Hepatocyte (in vitro differentiated cells): ENCODE data around the gene GULP1. TPM values are rescaled to one million over a fixed set of nuclear protein-coding genes. Genes with fewer than 3 reads are reported as not detected.

Experiments
- DNase-seq: peaks from one replicate; pipeline ENCODE4 v3.0.0-alpha.2; 2016; ENCODE audit warnings: low spot score
- H2AFZ ChIP-seq: fragments of 200-600 bp; sonication (generic); 2 replicates; pipeline ENCODE4 v1.6.0; 2016; ENCODE audit warnings: antibody characterized with exemption, mild to moderate bottlenecking
- H3K27ac ChIP-seq: fragments of 200-600 bp; sonication (generic); 2 replicates; pipeline ENCODE4 v1.5.1; 2016; ENCODE audit warnings: mild to moderate bottlenecking
- H3K27me3 ChIP-seq: fragments of 200-600 bp; sonication (generic); 2 replicates; pipeline ENCODE4 v1.6.1; 2016
- H3K36me3 ChIP-seq: fragments of 200-600 bp; sonication (generic); replicated peaks from 2 replicates; pipeline ENCODE4 v1.5.1; 2016; ENCODE audit warnings: low read depth; ENCODE audit not compliant: insufficient read depth
- H3K4me1 ChIP-seq: fragments of 200-600 bp; sonication (generic); 2 replicates; pipeline ENCODE4 v1.5.1; 2016; ENCODE audit warnings: mild to moderate bottlenecking, moderate library complexity; ENCODE audit not compliant: insufficient read depth
- H3K4me2 ChIP-seq: fragments of 200-600 bp; sonication (generic); 2 replicates; pipeline ENCODE4 v1.6.0; 2016
- H3K4me3 ChIP-seq: fragments of 200-600 bp; sonication (generic); 2 replicates; pipeline ENCODE4 v1.5.1; 2016; ENCODE audit warnings: mild to moderate bottlenecking
- H3K79me2 ChIP-seq: fragments of 200-600 bp; sonication (generic); 2 replicates; pipeline ENCODE4 v1.6.0; 2017; ENCODE audit warnings: mild to moderate bottlenecking
- H3K9me2 ChIP-seq: fragments of 200-600 bp; sonication (generic); replicated peaks from 2 replicates; pipeline ENCODE4 v1.6.0; 2017; ENCODE audit warnings: mild to moderate bottlenecking; ENCODE audit not compliant: insufficient read depth
- H3K9me3 ChIP-seq: fragments of 200-600 bp; sonication (generic); 2 replicates; pipeline ENCODE4 v1.5.1; 2016; ENCODE audit warnings: low read depth, mild to moderate bottlenecking
- H4K20me1 ChIP-seq: fragments of 200-600 bp; sonication (generic); 2 replicates; pipeline ENCODE4 v1.6.0; 2016; ENCODE audit warnings: mild to moderate bottlenecking; ENCODE audit not compliant: insufficient read depth, poor library complexity, severe bottlenecking
- CTCF ChIP-seq: fragments of 200-600 bp; sonication (generic); IDR thresholded peaks from 2 replicates; pipeline ENCODE4 v1.5.1; 2016; ENCODE audit warnings: antibody characterized with exemption, mild to moderate bottlenecking; ENCODE audit not compliant: poor library complexity
- EZH2 ChIP-seq: fragments of 200-600 bp; sonication (generic); IDR thresholded peaks from 2 replicates; pipeline ENCODE4 v1.6.1; 2016; ENCODE audit warnings: antibody characterized with exemption, mild to moderate bottlenecking, borderline replicate concordance
- EZH2phosphoT487 ChIP-seq: fragments of 200-600 bp; sonication (generic); IDR thresholded peaks from one replicate; pipeline ENCODE4 v1.6.1; 2018; ENCODE audit warnings: antibody characterized with exemption, mild to moderate bottlenecking, low read depth, moderate library complexity; ENCODE audit not compliant: unreplicated experiment, severe bottlenecking
- whole genome bisulfite sequencing: methylation state at CpG from one replicate; pipeline ENCODE4 v1.1.6; 2016; ENCODE audit warnings: low lambda C conversion rate; ENCODE audit errors: missing lambda C conversion rate; 5-methylcytosine and 5-hydroxymethylcytosine counted together
- polyA plus RNA-seq: library from polyadenylated mRNA; unstranded; fragments of >200 nt; fragmentation: Nextera tagmentation; extraction: Ambion mirVana; gene quantifications from 2 replicates; pipeline ENCODE4 v1.2.1, GENCODE V29; 2016
- total RNA-seq: library from RNA; depleted of rRNA; stranded (reverse); fragments of >200 nt; gene quantifications from 2 replicates; pipeline ENCODE4 v1.2.3, GENCODE V29; 2014

Gene GULP1
- total RNA-seq (135 TPM in 2 replicates), polyA plus RNA-seq (55.6 and 57.5 TPM in 2 replicates)

DNA sequence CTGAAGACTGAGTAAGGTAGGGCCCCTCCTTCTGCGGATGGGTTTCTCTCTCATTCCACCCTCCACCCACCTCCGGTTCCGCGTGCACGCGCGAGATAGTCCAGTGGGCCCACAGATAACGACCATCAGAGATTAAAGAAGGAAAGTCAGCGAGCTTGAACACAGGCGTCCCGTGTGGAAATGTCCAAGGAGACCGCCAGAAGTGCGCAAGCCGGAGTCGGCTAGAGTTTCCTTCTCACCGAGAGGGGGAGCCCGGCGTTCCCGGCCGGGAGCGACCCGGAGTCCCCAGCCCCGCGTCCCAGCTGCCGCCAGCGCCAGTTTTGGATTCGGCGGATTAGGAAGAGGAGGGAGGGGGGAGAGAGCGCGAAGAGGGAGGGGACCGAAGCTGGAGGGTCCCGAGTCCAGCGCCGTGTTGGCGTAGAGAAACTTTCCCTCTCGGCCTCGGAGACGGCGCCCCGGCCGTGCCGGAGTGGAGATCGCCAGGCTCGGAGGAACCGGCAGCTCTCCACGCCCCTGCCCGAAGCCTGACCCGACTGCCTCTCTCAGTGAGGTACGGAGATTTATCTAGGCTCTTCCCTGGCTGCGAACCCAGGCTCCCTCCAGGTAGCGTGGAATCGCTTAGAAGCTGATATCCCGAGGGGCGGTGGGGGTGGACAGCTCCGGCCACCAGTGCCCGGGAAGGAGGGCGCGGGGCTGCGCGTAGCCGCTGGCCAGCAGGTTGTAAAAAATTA lies at the start of gene GULP1:
GULP1 (plus strand) TSS at position 258 of the 731 bp plus-strand sequence. CDS start 185,829 bp downstream, outside the sequence.
- Histone ChIP-seq H3K4me1 (peaks cover 5% of the 10 kb centered on the region), H4K20me1 (no peaks in the 10 kb centered on the region), H3K27me3 (no peaks in the 10 kb centered on the region), H3K79me2 (peaks cover 34% of the 10 kb centered on the region), H3K27ac (peak within 1 kb of the TSS; percentile 99), H3K9me2 (no peaks in the 10 kb centered on the region), H3K4me2 (peak within 1 kb of the TSS; percentile 83), H3K36me3 (no peaks in the 10 kb centered on the region), H3K4me3 (peak within 1 kb of the TSS; percentile 83), H3K9me3 (no peaks in the 10 kb centered on the region), H2AFZ (peak within 1 kb of the TSS; percentile 7)
- DNase-seq, result peak; percentile 90
- WGBS, result 1% methylated on average over 52 of the region's 61 CpGs
- TF ChIP-seq CTCF, result peak; percentile 80
- TF ChIP-seq EZH2phosphoT487, result no peak
- TF ChIP-seq EZH2, result no peak

GRCh38 chr2:188243381-188243780 lies 48.3 kb upstream of the GULP1 start:
- Histone ChIP-seq H3K9me2 (no peaks in the 10 kb centered on the region), H3K79me2 (no peaks in the 10 kb centered on the region), H3K4me2 (no peak overlapping the region), H3K27ac (no peak overlapping the region), H2AFZ (no peak overlapping the region), H3K4me1 (no peaks in the 10 kb centered on the region), H3K36me3 (no peaks in the 10 kb centered on the region), H3K4me3 (no peak overlapping the region), H3K9me3 (peaks cover 4% of the 10 kb centered on the region), H4K20me1 (no peaks in the 10 kb centered on the region), H3K27me3 (no peaks in the 10 kb centered on the region)
- no peak for DNase-seq
- WGBS, result 89% methylated on average over 1 of the region's 1 CpG
- TF ChIP-seq EZH2phosphoT487 (no peak), EZH2 (no peak), CTCF (no peak)

GRCh38 chr2:188244383-188244782 lies 47.3 kb upstream of the GULP1 start:
- no peaks in the 10 kb centered on the region for H3K79me2 ChIP-seq
- no peaks in the 10 kb centered on the region for H3K9me2 ChIP-seq
- H3K4me3 ChIP-seq, result no peak overlapping the region
- H3K9me3 ChIP-seq, result no peaks in the 10 kb centered on the region
- no peaks in the 10 kb centered on the region for H3K36me3 ChIP-seq
- H3K27ac ChIP-seq, result no peak overlapping the region
- TF ChIP-seq CTCF (no peak), EZH2 (no peak), EZH2phosphoT487 (no peak)
- no peaks in the 10 kb centered on the region for H4K20me1 ChIP-seq
- no peak for DNase-seq
- H3K27me3 ChIP-seq, result no peaks in the 10 kb centered on the region
- 93% methylated on average over 3 of the region's 3 CpGs for WGBS
- H3K4me2 ChIP-seq, result no peak overlapping the region
- H3K4me1 ChIP-seq, result no peaks in the 10 kb centered on the region
- H2AFZ ChIP-seq, result no peak overlapping the region
